Cerebellar nuclear complex (tissue), 1 donor: ENCODE results near the gene ACTN4.

Experiments
- DNase-seq, 2 experiments: peaks; one replicate each; lab custom pipeline; 2025; lab: John Stamatoyannopoulos, UW

ACTN4 gene

GRCh38 chr19:38635483-38636399 is 11.7 kb upstream of the ACTN4 start:
- DNase-seq, result no peak

- DNase-seq, result no peak
Measured at GRCh38 chr19:38638461-38638860, 9.0 kb upstream of the ACTN4 start.

GRCh38 chr19:38639679-38640078 is 7.8 kb upstream of the ACTN4 start:
- no peak for DNase-seq

- no peak for DNase-seq
Measured at GRCh38 chr19:38640368-38640767, 7.1 kb upstream of the ACTN4 start.

GRCh38 chr19:38642176-38642575 is 5.3 kb upstream of the ACTN4 start:
- no peak for DNase-seq

- no peak for DNase-seq
Measured at GRCh38 chr19:38644719-38645118, 2.7 kb upstream of the ACTN4 start.

- no peak for DNase-seq
Measured at GRCh38 chr19:38647966-38648768, 718 bp downstream of the ACTN4 start.

GRCh38 chr19:38648769-38649304 is 1.4 kb downstream of the ACTN4 start:
- DNase-seq, result no peak

- DNase-seq, result no peak
Measured at GRCh38 chr19:38649305-38650171, 2.1 kb downstream of the ACTN4 start.

- DNase-seq, result no peak
Measured at GRCh38 chr19:38650172-38650775, 2.8 kb downstream of the ACTN4 start.

- DNase-seq, result no peak
Measured at GRCh38 chr19:38650911-38651584, 3.6 kb downstream of the ACTN4 start.

GRCh38 chr19:38653028-38653571 is 5.7 kb downstream of the ACTN4 start:
- no peak for DNase-seq

GRCh38 chr19:38654628-38655055 is 7.2 kb downstream of the ACTN4 start:
- DNase-seq, result no peak

- DNase-seq, result no peak
Measured at GRCh38 chr19:38655148-38655824, 7.8 kb downstream of the ACTN4 start.

- no peak for DNase-seq
Measured at GRCh38 chr19:38656171-38656981, 8.9 kb downstream of the ACTN4 start.

- no peak for DNase-seq
Measured at GRCh38 chr19:38657633-38658222, 10.3 kb downstream of the ACTN4 start.

- no peak for DNase-seq
Measured at GRCh38 chr19:38658462-38659306, 11.2 kb downstream of the ACTN4 start.

GRCh38 chr19:38660724-38661123 is 13.3 kb downstream of the ACTN4 start:
- no peak for DNase-seq
